NCI-H2227 treated with DMSO at 0.1 percent for 48 hours (cell line): ENCODE measurements around the gene RNF133.
"Not testable (repeated sequence)": the region's sequence is repeated elsewhere in the genome, so short reads cannot be mapped to it uniquely, and the experiment has no call there.

ENCODE experiments used
- DNase-seq: peaks from one replicate; lab custom pipeline; 2025; lab: John Stamatoyannopoulos, UW

The RNF133 gene

DNA sequence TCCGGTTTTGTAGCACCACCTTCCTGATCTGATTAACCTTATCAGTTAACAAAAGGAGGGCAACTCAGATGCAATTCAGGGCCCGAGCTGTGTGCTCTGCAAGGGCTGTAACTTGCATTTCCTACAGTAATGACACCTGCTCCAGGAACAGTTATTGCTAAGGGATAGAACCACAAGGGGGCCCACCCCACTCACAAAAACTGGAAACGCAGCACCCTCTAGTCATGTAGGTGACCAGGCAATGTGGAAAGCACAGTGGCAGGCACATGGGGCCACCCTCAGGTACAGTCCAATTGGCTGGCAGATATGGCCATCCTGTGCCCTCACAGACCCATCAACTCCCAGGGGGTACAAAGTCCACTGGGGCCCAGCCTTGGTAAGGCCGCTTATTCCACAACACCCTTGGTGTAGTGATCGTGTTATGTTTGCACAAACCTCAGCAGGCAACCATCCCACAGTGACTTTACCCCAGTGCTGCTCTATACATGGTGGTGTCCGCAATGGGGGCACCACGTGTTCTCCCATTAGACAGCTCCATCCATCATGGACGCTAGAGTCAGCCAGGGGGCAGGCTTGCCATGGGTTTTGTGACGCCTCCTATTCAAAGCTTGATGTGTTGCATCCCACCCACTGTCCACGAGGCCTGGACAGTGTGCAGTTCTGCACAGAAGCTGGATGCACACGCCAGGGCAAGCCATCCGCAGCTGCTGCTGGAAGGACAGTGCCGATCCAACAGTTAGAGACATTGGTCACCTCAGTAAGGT, 9.4 kb downstream of the RNF133 start:
- DNase-seq: no peak

DNA sequence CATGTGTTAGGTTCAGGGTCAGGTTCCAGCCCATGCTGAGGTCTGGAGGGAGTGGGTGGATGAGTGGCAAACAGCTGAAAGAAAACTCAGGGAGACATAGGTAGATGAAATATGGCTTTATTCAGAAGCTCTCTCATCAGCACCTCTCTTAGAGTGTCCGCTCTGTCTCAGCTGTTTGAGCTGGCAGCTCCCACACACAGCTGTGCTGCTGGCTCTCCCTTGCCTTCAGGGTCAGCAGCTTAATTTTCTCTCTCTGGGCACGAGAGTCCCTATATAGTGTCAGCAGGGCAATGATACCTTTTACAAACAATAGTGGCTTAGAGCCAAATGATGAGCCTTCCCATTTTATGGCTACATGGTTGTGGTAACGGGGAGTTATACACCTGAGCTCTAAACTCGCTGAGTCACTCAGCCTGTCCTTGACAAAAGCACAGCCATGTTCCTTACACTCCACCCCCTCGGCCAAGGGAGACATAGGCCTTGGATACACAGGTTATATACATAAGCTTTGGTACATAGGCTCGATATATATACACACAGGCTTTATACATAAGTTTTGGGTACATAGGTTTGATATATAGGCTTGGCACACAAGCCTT, 10.4 kb downstream of the RNF133 start:
- no peak for DNase-seq

DNA sequence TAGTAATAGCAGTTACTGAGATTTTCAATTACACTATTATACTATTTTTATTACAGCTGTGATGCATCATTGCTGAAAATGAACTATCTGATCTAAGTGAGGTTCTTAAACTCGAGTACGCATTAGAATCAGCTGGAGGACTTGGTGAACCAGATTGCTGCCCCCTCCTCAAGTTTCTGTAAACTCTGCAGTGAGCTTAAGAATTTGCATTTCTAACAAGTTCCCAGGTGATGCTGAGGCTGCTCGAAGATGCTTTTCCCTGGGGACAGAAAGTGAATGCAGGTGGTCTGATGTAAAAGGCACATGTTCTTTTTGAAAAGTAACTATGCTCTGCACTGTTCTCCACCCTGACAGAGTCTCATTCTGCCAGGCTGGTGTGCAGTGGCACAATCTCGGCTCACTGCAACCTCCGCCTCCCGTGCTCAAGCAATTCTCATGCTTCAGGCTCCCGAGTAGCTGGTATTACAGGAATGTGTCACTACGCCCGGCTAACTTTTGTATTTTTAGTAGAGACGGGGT, 12.5 kb downstream of the RNF133 start:
- DNase-seq: no peak

DNA sequence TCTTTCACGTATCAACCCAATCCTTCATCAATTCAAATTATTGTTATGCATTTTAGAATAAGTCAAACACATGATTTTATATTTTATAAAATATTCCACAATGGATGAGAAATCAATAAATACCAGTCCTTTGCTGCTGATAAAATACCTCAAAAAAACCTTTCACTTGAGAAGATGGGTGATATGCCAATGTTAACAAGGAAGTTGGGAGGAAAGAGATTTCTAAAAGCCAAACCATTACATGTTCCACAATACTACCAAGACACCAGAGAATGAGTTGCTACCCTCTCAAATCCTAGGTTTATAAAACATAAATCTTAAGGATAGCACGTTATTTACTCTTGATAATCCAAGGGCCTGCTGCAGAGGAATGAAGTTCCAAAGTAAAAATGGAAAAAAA, 14.4 kb downstream of the RNF133 start:
- no peak for DNase-seq

DNA sequence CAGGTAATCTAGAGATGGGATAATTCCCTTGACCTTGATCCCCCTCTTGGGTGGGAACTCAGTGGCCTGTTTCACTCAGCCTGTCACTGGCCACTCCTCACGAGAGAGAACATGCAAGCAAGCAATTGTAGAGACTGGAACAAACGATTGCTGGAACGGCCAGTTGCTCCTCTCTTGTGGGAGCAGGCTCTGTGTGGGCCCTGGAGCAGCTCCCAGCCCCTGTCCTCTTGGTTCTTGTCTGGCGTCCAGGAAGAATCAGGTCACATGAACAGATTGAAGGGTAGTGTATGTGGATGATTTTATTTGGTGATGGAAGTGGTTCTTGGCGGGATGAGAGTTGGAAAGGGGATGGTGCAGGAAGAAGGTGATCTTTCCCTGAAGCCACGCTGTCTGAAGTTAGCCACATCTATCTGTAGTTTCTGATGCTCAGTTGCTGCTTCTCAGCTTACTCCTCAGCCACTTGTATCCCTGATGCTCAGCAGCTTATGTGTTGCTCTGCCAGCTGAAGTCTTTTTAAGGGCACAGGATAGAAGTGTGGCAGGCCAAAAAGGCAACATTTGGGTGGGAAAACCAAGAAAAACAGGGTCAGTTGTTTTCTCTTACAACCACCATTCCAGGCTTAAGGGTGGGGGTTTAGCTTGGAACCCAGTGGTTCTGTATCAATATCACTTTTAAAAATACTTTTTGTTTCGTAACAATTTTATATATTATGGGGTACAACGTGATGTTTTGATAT, 15.9 kb downstream of the RNF133 start:
- no peak for DNase-seq

DNA sequence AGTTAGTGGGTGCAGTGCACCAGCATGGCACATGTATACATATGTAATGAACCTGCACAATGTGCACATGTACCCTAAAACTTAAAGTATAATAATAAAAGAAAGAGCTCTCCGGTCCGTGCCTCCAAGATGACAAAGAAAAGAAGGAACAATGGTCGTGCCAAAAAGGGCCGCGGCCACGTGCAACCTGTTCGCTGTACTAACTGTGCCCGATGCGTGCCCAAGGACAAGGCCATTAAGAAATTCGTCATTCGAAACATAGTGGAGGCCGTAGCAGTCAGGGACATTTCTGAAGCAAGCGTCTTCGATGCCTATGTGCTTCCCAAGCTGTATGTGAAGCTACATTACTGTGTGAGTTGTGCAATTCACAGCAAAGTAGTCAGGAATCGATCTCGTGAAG, 17.7 kb downstream of the RNF133 start:
- DNase-seq: not testable (repeated sequence)

DNA sequence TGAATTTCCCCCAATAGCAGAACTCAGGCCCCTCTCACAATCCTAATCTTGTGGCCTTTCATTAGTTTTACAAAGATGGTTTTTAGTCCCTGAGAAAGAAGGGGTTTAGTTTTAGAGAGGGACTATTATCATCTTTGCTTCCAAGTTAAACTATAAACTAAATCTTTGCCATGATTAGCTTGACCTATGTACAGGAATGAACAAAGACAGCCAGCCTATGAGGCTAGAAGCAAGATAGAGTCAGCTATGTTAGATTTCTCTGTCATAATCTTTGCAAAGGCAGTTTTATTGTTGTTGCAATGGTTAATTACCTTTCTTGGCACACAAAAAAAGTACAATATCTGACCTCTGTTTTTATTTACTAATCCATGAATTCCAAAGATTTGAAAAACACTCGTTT, 19.1 kb downstream of the RNF133 start:
- no peak for DNase-seq

DNA sequence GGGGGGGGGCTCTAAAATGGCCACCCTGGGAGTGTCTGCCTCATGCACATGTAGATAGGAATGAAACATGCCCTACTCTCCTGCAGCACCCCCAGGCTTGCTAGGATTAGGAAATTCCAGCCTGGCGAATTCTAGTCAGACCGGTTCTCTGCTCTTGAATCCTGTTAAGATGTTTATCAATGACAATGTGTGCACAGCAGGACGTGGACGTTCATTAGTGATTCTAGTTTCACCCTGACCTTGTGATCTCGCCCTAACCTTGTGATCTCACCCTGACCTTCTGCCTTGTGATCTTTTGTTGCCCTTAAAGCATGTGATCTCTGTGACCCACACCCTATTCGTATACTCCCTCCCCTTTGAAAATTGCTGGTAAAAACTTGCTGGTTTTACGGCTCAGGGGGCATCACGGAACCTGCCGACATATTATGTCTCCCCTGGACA, 19.6 kb downstream of the RNF133 start:
- DNase-seq: not testable (repeated sequence)

DNA sequence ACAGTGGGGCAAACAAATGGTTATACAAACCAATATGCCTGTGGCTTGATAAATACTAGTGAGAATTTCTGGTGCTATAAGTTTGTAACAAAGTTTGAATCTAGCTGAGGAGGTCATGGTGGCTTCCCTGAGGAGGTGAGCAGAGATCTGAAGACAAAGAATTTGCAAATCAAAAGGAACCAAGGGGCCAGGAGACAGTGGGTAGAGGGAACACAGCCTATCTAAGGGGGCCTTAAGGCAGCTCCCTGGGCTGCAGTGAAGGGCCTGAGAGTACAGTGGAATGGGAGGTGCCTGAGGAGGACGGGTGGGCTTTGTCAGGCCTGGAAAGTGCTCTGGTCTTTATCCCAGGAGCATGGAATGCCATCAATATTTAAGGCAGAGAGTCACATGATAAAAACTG, 21.8 kb downstream of the RNF133 start:
- DNase-seq: no peak

DNA sequence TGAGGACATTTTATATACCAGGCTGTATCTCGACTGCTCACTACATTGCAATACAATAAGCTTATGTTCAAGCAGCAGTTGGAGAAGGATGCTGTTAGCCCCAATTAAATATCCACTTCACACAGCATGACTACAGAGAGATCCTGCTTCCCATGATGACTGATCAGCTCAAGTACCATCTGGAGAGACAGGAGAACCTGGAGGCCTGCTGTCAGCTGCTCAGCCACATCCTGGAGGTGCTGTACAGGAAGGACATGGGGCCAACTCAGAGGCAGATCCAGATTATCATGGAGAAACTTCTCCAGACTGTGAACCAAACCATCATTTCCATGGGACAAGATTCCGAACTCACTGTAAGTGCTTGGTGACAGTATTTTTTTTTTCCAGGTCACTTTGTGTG, 22.5 kb downstream of the RNF133 start:
- DNase-seq: no peak

DNA sequence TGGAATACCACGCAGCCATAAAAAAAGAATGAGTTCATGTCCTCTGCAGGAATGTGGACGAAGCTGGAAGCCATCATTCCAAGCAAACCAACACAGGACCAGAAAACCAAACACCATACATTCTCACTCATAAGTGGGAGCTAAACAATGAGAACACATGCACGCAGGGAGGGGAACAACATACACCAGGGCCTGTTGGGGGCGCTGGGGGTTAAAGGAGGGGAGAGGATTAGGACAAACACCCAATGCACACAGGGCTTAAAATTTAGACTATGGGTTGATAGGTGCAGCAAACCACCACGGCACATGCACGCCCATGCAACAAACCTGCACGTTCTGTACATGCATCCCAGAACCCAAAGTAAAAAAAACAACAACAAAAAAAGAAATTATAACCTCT, 23.3 kb downstream of the RNF133 start:
- DNase-seq: no peak

DNA sequence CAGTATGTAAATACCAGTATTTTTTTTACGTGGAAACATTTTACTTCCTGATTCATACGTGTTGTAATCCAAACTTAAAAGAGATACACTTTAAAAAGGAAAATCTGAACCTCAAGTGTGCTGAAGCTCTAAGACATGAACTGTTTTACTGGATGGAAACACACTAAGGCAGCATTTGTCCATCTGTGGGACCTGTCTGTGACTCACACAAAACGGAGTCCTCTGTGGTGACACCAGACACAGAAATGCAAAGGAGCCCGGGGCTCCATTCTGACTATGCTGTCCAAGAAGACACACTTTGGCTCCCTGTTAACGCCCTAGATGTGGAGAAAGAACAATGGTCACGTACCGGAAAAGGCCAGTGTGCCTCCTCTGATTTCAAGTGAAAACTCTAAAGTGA, 23.9 kb downstream of the RNF133 start:
- DNase-seq: no peak

DNA sequence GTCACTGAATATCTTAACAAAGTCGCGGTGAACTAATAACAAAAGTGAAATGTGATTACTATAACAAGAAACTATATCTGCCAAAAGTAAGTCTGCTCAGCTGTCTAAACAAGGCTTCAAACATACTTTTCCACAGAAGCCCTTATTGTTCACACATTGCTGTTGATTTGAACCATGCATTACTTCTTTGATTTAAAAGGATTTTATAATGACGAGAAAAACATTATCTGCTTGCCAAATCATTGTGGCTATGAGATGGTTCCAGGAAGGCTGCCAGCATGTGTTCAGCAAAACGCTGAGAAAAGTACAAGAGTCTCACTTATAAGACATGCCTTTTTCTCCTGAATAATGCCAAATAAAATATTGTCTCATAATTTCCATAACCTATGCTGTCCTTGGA, 24.4 kb downstream of the RNF133 start:
- DNase-seq: no peak

DNA sequence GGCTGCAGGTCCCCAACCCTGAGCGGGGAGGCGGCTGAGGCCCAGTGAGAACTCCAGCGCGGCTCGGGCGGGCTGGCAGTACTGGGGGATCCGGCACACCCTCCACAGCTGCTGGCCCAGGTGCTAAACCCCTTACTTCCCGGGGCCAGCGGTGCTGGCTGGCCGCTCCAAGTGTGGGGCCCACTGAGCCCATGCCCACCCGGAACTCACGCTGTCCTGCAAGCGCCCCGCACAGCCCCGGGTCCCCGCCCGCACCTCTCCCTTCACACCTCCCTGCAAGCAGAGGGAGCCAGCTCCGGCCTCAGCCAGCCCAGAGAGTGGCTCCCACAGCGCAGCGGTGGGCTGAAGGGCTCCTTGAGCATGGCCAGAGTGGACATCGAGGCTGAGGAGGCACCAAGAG, 25.0 kb downstream of the RNF133 start:
- no peak for DNase-seq

DNA sequence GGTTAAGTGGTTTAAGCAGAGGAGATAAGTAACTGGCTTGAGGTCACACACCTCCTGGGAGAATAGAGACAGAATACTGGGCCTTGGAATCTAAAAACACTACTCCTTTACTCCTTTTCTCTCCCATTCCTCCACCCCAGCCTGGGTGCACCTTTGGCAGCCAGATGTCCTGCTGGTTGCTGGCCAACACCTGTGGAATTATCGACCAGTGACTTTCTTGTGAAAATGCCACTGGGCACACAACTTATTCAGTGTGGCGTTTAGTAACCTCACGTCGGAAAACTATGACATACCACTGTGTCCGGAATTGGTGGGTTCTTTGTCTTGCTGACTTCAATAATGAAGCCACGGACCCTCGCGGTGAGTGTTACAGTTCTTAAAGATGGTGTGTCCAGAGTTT, 26.4 kb downstream of the RNF133 start:
- DNase-seq: no peak

DNA sequence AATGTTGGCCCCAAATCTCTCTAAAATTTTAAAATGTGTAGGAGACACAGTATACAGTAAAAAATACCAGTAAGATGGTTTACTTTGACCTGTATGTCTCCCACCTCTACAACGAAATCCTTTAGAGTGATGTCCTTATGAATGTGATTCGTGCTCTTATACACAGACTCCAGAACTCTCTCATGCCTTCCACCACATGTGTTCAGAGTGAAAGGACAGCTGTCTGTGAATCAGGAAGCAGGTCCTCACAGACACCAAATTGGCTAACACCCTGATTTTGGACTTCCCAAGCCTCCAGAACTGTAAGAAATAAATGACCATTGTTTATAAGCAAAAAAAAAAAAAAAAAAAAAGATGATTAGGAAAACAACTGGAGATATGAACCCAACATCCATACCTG, 35.2 kb downstream of the RNF133 start:
- no peak for DNase-seq

DNA sequence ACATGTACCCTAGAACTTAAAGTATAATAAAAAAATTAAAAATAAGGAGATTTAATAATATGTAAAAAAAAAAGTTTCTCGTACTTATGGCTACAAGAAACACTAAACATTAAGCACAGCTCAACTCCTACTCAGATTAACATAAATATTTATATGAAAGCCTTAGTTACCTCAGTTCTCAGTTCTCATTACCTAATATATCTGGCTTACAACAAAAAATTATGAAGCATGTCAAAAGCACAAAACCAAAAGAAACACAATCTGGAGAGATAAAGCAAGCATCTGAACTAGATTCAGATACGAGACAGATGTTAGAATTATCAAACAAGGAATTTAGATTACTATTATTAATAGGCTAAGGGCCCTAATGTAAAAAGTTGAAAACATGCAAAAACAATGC, 40.1 kb downstream of the RNF133 start:
- DNase-seq: no peak

DNA sequence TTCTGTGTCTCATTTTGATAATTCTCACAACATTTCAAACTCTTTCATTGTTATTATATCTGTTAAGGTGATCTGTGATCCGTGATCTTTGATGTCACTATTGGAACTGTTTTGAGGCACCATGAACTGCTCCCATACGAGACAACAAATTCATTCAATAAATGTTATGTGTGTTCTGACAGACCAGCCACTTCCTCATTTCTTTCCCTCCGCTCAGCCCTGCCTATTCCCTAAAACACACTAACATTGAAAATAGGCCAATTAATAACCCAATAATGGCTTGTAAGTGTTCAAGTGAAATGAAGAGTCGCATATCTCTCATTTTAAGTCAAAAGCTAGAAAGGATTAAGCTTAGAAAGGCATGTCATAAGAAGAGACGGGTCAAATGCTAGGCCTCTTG, 45.2 kb downstream of the RNF133 start:
- no peak for DNase-seq

DNA sequence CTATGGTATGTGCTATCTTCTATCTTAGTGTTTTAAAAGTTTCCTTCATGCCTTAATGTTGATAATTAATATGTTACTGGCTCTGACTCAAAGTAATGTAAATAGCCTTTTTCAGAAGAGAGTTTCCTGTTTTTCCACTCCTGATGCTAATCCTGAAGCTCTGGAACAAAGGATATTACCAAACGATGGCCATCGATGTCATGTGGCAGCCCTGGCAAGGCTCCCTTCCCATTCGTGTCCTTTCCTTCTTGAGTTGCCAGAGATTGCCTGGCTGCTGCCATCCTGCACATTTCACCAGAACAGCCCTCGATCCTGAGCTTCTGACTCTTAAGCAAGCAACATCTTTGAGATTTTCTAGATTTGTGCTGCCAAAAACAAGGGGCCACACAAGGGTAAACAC, 46.0 kb downstream of the RNF133 start:
- DNase-seq: no peak

DNA sequence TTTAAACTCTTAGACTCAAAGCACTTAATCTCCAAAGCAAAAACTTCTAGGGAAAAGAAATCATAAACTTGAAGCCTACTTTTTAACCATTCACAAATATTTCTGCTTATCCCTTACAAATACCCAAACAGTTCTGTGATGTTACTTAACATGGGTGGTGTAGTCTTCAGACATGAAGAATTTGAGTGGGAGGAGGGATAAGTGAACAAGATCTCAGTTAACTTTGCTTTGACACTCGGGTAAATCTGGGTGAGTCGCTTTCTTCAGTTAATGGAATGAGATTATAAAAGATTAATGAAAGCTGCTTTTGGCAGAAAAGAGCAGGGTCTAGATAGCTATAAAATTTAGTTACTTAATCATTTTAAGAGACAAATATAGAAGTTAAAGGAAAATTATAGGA, 47.5 kb downstream of the RNF133 start:
- no peak for DNase-seq
